GM23248 (cell line): Measurements from ENCODE around the gene MNT.

ENCODE experiments used
- EZH2 ChIP-seq: fragments of 200-600 bp; sonication (generic); IDR thresholded peaks from 2 replicates; pipeline ENCODE4 v1.6.1; 2018; ENCODE audit warnings: antibody characterized with exemption, mild to moderate bottlenecking; ENCODE audit not compliant: insufficient read depth, poor library complexity, severe bottlenecking
- EZH2phosphoT487 ChIP-seq: fragments of 200-600 bp; sonication (generic); IDR thresholded peaks from 2 replicates; pipeline ENCODE4 v1.6.1; 2018; ENCODE audit warnings: antibody characterized with exemption, moderate library complexity, mild to moderate bottlenecking, low read depth; ENCODE audit not compliant: insufficient read depth

GRCh38 chr17:2369039-2369438 is 31.8 kb downstream of the MNT start:
- no peak for TF ChIP-seq EZH2
- TF ChIP-seq EZH2phosphoT487 = no peak
